NCI-H128 (cell line): ENCODE measurements around the gene SFXN5.
"Not testable (repeated sequence)": the region's sequence is repeated elsewhere in the genome, so short reads cannot be mapped to it uniquely, and the experiment has no call there.

Experiments used
- DNase-seq: peaks from one replicate; lab custom pipeline; 2025; ENCODE audit not compliant: unreplicated experiment; lab: John Stamatoyannopoulos, UW

SFXN5 gene

GRCh38 chr2:72911256-72911655 lies 160.3 kb downstream of the SFXN5 start:
- no peak for DNase-seq

DNA sequence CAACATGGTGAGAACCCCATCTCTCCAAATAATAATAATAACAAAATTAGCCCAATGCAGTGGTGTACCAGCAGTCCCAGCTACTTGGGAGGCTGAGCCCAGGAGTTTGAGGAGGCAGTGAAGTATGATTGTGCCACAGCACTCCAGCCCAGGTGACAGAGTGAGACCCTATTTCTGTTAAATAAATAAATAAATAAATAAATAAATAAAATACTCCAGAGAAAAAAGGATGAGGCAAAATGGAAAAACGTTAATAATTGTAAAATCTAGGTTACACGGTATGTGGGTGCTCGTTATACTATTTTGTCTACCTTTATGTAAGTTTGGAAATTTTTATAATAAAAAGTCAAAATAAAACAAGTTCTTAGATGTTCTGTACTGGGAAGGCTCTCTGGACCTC lies 162.8 kb downstream of the SFXN5 start:
- no peak for DNase-seq

- DNase-seq: not testable (repeated sequence)
Observed at GRCh38 chr2:72907369-72907768, 164.1 kb downstream of the SFXN5 start.

GRCh38 chr2:72901426-72901825 lies 170.1 kb downstream of the SFXN5 start:
- DNase-seq: no peak

DNA sequence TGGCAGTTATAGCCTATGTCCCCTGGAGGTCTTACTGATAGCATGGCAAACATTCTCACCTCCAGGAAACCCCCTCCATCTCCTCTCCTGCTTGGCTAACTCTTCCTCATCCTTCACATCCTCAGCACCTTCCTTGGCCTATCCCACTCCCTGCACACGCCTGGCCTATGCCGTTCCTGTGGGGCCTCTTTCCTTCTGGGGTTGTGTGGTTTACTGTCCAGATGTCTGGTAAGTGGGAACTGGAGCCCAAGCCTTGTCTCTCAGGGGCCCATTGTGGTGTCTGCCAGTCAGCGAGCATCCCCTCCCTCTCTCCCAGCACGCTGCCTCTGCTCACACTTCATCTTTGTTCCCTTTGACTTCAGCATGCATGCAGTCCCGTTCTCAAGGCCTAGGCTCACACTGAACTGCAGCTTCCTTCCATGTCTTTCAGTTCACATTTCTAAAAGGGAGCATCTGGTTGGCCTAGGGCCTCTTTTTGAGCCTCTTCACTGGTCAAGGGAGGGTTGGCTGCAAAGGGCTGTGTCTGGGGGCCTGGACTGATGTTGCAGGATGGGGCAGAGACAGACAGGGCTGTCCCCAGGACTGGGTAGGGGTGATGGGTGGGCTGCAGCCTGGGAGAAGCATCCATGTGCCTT lies 171.2 kb downstream of the SFXN5 start:
- DNase-seq: no peak

GRCh38 chr2:72898585-72898906 lies 173.0 kb downstream of the SFXN5 start:
- DNase-seq: no peak

DNA sequence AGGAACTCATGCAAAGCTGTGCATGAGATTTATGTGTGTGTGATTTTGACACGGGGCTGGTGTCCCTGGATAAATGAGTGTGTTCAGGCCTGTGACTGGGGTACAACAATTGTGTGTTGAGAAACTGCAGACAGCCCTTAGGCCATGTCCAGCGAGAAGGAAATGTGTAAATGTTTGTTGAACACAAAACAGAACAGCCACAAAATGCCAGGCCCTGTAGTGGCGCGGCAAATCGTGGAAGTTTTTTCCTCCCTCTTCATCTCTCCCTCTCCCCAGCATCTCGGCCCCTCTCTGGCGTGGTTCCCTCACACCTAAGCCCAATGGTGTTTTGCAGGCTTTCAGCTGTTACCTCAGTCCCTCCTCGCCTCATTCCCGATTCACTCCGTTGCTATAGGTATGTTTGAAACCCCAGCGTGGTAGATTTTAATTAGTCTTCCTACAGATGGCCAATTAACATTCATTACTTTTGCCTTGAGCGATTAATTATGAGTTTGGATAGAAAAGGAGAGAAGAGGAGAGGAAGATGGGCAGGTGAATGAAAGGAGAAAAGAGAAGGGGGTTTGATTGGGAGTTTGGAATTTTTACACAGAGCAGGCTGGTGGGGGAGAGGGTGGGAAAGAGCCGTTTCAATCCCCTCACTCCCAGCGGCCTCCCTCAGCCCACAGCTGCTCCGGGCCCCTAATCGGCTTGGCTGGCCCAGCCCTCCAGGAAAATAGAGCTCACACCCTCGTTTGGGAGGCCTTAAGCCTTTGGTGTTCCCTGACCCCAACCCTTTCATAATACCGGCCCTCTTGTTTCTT lies 173.5 kb downstream of the SFXN5 start:
- no peak for DNase-seq

DNA sequence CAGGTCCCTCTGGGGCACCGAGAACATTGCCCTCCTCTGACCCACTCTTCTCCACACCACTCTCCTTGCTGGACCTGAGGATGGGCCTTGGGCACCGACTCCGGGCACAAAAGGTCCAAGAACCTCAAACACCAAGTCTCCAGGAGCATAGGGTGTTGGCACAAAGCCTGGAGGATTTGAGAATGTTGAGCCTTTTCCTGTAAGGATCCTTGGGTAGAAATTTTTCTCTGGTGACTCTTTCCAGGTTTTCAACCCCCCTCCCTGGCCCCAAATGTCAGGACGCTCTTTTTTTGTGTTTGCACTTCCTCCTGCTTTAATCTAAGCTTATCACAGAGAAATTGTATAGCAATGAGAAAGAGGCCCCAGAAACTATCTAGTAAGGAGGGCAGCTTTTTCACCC lies 175.1 kb downstream of the SFXN5 start:
- no peak for DNase-seq

DNA sequence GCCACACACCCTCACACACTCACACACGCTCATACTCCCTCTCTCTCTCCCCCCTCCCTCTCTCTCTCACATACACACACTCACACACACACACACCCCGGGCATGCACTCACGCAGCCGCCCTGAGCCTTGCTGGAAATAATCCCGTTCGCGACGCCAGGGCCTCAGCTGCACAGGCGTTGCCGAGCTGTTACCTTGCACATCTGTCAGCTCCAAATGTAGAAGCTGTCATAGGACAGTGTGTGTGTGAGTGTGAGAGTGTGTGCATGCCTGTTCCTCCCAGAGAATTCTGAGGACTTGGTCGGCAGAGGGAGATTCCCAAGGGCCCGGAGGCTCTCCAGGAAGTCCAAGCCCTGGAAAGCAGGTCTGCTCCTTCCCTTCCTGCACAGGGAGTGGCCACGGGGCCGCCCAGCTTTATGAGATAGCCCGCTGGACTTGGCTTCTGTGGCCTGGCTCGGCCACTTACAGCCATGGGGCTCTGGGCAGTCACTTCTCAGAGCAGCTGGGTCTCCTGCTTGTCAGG lies 175.7 kb downstream of the SFXN5 start:
- no peak for DNase-seq

DNA sequence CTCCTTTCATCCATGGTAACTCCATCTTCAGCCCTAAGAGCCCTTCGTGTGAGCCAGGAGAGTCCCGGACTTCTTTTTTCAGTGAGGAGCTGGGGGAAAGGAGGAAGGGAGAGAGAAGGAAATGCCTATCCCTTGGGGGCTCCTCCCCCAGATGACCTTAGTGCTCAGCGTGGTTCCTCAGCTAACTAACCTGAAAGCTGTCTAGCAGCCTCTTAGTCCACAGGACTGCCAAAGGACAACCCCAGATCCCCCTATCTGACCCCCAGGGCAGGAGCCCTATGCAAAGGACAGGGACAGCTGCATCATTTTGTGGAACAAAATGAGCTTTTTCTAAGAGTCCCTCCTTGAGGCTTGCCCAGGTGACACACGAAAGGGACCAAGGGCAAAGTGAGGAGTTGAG lies 176.4 kb downstream of the SFXN5 start:
- DNase-seq: no peak

- DNase-seq: no peak
Observed at GRCh38 chr2:72894514-72894913, 177.0 kb downstream of the SFXN5 start.

DNA sequence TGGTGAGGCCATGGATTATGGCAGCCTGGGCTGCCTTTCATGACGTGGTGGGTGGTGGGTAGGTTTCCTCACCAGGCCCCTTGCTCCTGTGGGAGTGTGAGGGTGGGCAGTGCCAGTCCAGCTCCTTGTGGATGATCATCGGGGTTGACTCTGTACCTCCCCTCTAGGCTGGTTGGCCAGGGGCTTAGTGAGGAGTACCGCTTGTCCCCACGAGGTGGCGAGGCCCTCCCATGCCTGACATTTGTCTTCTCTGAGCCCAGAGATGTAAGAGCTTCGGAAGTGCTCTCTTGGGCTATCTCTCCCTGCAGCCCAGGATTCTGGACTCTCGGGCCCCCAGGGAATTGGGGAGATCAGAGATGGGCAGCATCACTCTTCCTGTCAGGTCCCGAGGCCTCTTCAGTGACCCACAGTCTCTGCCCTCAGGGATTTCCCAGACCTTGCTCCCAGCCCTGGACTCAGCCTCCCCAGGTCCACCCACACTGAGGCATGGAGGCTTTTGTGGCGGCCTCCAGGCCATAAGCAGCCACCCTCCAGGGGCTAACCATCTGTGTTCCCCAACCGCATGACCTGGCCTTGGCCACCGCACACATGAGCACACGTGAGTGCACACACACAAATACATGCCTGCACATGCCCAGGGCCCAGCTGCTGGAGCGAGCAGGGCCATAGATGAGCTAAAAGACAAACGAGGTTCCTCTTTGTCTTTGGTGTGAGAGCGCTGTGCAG lies 177.8 kb downstream of the SFXN5 start:
- DNase-seq: peak; percentile 4

DNA sequence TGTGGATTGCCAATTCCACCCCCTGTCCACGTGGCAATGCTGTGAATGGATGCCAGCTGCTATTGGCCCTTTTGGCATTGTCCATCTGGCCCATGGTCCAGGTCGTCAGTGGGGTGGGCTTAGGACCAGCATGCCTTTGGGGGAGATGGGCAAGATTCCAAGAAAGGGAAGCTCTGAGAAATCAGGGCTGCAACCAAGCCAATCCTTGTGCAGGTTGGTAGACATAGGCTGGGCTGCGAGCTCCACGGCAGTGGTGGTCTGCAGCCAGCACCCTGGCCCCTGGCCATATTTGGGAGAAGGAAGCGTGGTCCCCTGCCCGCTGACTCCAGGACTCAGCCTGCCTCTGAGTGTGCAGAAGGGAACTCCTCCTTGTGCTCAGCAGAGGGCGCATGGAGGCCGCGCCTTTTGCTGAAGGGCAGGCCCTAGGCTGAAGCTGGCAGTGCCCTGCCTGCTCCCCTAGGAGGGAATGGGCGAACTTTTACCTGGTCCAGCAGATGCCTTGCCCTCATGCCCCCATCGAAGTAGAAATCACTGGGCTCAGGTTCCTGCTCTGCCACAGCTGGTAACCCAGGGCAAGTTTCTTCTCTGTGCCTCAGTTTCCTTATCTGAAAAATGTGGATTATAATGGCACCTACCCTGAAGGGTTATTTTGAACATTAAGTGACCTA lies 178.9 kb downstream of the SFXN5 start:
- peak; percentile 21 for DNase-seq
